ENCODE data around the gene TPST2. TPM values are rescaled to one million over a fixed set of nuclear protein-coding genes. Genes with fewer than 3 reads are reported as not detected.
A peak's percentile ranks its signal among the peaks of the same experiment; 100 is the strongest.

TPST2 gene
- total RNA-seq, 1 donor from 2014 or later: 11.0 TPM

DNA sequence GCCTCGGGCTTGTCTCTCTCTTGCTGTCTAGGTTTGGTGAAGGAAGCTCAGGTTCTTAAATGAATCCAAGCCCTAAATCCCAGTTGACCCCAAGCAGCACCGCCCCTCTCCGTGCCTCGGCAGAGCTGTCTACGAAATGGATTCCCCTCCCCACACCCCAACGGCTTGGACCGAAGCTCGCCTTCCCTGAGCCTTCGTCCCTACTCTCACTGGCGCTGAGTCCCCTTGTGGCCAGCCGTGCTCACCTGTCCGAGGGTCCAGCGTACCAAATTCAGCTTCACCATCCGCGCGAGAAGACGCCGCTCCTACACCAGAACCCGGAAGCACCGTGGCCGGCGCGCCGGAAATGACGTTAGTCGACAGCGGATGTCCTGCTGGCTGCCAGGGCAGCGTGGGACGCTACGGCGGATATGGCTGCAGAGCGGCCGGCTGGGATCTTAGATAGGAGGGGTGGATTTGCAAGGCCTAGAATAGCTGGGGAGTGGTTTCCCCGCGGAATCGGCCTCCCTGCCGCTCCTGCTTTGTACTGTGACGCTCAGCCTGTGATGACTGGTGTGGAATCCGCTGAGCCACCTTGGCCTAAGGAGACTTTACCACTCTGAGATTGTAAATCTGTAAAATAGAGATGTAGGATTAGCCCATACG, 77.7 kb downstream of the TPST2 start, which contains the start of gene TFIP11:
Gene TFIP11, minus strand, starts transcription at position 325 of the 645 bp plus-strand sequence. CDS start 2,201 bp downstream, outside the sequence.
- Mint-ChIP-seq H3K27me3 (no peaks in the 10 kb centered on the region), H3K4me1 (peaks cover 39% of the 10 kb centered on the region), H3K36me3 (ENCODE audit: low read depth) (peaks cover 43% of the 10 kb centered on the region), H3K9me3 (no peaks in the 10 kb centered on the region), H3K4me3 (peak within 1 kb of the TSS; percentile 100), H3K27ac (peak within 1 kb of the TSS; percentile 96)
- no peak for TF ChIP-seq CTCF (IDR thresholded peaks at IDR 0.05)
- intact Hi-C loops (cut with micrococcal nuclease): loop anchor here (1.0 to 2.0 kb wide), 4 partner anchors 29 to 160 kb away; partner anchors contain the start of genes ASPHD2, HPS4, SRRD and TPST2
- POLR2A ChIA-PET: interaction anchor here (0.6 to 3.7 kb wide), 12 partner anchors 10 to 160 kb away, joined by 3 to 37 read pairs (median 5); partner anchors contain the start of genes HPS4 and SRRD
- CTCF ChIA-PET: interaction anchor here (0.6 to 0.9 kb wide), 2 partner anchors 10 to 72 kb away, joined by 4 to 7 read pairs; no protein-coding TSS in a partner anchor
- peak; percentile 89 for DNase-seq
- ATAC-seq (ENCODE audit: low read depth): peak; percentile 94

DNA sequence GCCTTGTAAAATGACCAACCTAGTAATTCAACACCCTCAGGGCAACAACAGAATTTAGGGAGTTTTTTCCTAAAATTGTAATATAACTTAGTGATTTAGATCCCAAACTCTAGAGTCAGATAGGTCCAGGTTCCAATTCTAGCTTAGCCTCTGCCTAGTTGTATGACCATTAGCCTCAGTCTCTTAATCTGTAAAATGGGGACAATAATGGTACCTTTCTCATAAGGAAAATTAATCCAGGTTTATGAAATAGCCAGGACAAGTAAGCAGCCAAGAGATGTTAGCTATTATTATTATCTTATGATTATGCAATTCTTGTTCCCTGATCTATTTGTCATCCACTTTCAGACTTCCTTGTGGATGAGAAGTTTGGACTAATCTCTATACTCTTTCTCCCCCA, 81.8 kb downstream of the TPST2 start:
- Mint-ChIP-seq H3K27ac (no peak overlapping the region), H3K36me3 (ENCODE audit: low read depth) (peaks cover 76% of the 10 kb centered on the region), H3K27me3 (no peaks in the 10 kb centered on the region), H3K4me1 (peaks cover 44% of the 10 kb centered on the region), H3K9me3 (no peaks in the 10 kb centered on the region), H3K4me3 (no peak overlapping the region)
- POLR2A ChIA-PET: interaction anchor here (0.9 kb wide), 1 partner anchor 26 kb away, joined by 3 read pairs; no protein-coding TSS in a partner anchor
- CTCF ChIA-PET: no interaction called here
- ATAC-seq (ENCODE audit: low read depth) (no peak), DNase-seq (no peak)
- intact Hi-C loops (cut with micrococcal nuclease): loop anchor here (10.0 kb wide), 1 partner anchor 1407 kb away; the partner anchor contains the start of gene PITPNB
- no peak for TF ChIP-seq CTCF (IDR thresholded peaks at IDR 0.05)

- Mint-ChIP-seq H3K27ac (peak overlapping the region; percentile 78), H3K9me3 (no peaks in the 10 kb centered on the region), H3K4me3 (no peak overlapping the region), H3K27me3 (no peaks in the 10 kb centered on the region), H3K4me1 (peaks cover 17% of the 10 kb centered on the region), H3K36me3 (ENCODE audit: low read depth) (peaks cover 84% of the 10 kb centered on the region)
- CTCF ChIA-PET: interaction anchor here (0.7 to 2.3 kb wide), 9 partner anchors 10 to 162 kb away, joined by 3 to 15 read pairs (median 4); partner anchors contain the start of genes HPS4 and SRRD
- no peak for ATAC-seq (ENCODE audit: low read depth)
- TF ChIP-seq CTCF (IDR thresholded peaks at IDR 0.05): no peak
- POLR2A ChIA-PET: interaction anchor here (1.7 to 2.4 kb wide), 2 partner anchors 9 to 20 kb away, joined by 11 to 13 read pairs; partner anchors contain the start of genes HPS4, SRRD and TFIP11
- no peak for DNase-seq
- intact Hi-C loops (cut with micrococcal nuclease): loop anchor here (10.0 kb wide), 1 partner anchor 1411 kb away; the partner anchor contains the start of gene PITPNB
Observed at GRCh38 chr22:26503758-26504157, 86.2 kb downstream of the TPST2 start.

- intact Hi-C loops (cut with micrococcal nuclease): loop anchor here (10.0 kb wide), 1 partner anchor 1412 kb away; the partner anchor contains the start of gene PITPNB
- peaks cover 80% of the 10 kb centered on the region for H3K36me3 Mint-ChIP-seq (ENCODE audit: low read depth)
Observed at GRCh38 chr22:26502688-26503561, 87.0 kb downstream of the TPST2 start.

More at GRCh38 chr22:26502688-26503561, 87.0 kb downstream of the TPST2 start:
- CTCF ChIA-PET: interaction anchor here (0.7 to 2.3 kb wide), 9 partner anchors 9 to 163 kb away, joined by 3 to 15 read pairs (median 4); partner anchors contain the start of genes HPS4 and SRRD
- Mint-ChIP-seq H3K9me3 (no peaks in the 10 kb centered on the region), H3K27ac (peak overlapping the region; percentile 78), H3K27me3 (no peaks in the 10 kb centered on the region), H3K4me3 (peak overlapping the region; percentile 33), H3K4me1 (peaks cover 17% of the 10 kb centered on the region)
- POLR2A ChIA-PET: interaction anchor here (0.6 to 2.4 kb wide), 3 partner anchors 10 to 137 kb away, joined by 4 to 13 read pairs (median 11); partner anchors contain the start of genes HPS4, SRRD and TFIP11
- ATAC-seq (ENCODE audit: low read depth): peak; percentile 86
- no peak for TF ChIP-seq CTCF (IDR thresholded peaks at IDR 0.05)
- DNase-seq: no peak
